ENCODE data around the gene CLDN9.

Gene CLDN9, protein sequence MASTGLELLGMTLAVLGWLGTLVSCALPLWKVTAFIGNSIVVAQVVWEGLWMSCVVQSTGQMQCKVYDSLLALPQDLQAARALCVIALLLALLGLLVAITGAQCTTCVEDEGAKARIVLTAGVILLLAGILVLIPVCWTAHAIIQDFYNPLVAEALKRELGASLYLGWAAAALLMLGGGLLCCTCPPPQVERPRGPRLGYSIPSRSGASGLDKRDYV

GRCh38 chr16:3012828-3013420, at the start of gene CLDN9:
Gene CLDN9, plus strand, starts transcription at chr16:3012923. Its CDS starts 440 bp downstream, at chr16:3013363.
- H3K4me3 ChIP-seq (ENCODE audit: low read length): no peak within 1 kb of the TSS
- peaks cover 45% of the 10 kb centered on the region for H3K27me3 ChIP-seq (ENCODE audit: control insufficient read depth, insufficient read depth, low read length)
- no peaks in the 10 kb centered on the region for H3K36me3 ChIP-seq (ENCODE audit: control insufficient read depth, insufficient read depth, low read length)
- H3K4me1 ChIP-seq (ENCODE audit: control insufficient read depth, insufficient read depth, low read length): peaks cover 32% of the 10 kb centered on the region
- H3K9me3 ChIP-seq (ENCODE audit: control insufficient read depth, low read length): no peaks in the 10 kb centered on the region
- no peak within 1 kb of the TSS for H3K9ac ChIP-seq (ENCODE audit: low read length)

DNA sequence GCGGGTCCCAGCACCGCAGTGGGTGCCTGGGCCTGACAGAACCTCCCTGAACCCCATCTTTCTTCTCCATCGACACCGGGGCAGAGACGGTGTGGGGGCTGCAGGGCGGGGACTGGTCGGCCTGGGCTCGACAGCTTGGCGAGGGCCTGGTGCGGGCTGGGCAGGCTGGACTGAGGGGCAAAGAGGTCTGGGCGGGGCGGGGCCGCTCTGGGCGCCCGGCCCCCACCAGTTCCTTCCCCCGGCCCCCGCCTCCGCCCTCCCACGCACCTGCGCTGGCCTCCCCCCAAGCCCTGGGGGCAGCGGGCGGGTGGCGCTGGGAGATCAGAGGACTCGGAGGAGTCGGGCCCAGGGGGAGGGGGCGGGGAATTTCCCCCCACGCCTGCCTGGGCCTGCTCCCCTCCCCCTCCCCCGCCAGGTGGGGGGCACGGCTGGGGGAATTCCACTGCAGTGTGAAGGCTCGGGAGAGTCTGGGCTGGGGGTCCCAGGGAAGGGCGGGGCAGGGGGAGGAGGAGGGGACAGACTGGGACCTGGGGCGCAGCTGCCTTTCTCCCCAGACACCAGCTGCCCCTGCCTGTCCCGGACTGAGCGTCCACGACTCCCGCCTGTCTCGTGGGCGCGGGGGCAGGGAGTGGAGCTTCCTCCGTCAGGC, 49.5 kb upstream of the CLDN9 start:
- Histone ChIP-seq H3K9ac (ENCODE audit: low read length) (no peak overlapping the region), H3K36me3 (ENCODE audit: control insufficient read depth, insufficient read depth, low read length) (no peaks in the 10 kb centered on the region), H3K27me3 (ENCODE audit: control insufficient read depth, insufficient read depth, low read length) (peaks cover 74% of the 10 kb centered on the region), H3K4me1 (ENCODE audit: control insufficient read depth, insufficient read depth, low read length) (peaks cover 30% of the 10 kb centered on the region), H3K9me3 (ENCODE audit: control insufficient read depth, low read length) (no peaks in the 10 kb centered on the region), H3K4me3 (ENCODE audit: low read length) (no peak overlapping the region)

- peaks cover 79% of the 10 kb centered on the region for H3K27me3 ChIP-seq (ENCODE audit: control insufficient read depth, insufficient read depth, low read length)
- no peaks in the 10 kb centered on the region for H3K36me3 ChIP-seq (ENCODE audit: control insufficient read depth, insufficient read depth, low read length)
- no peaks in the 10 kb centered on the region for H3K9me3 ChIP-seq (ENCODE audit: control insufficient read depth, low read length)
- H3K9ac ChIP-seq (ENCODE audit: low read length): no peak within 1 kb of the TSS
- no peak within 1 kb of the TSS for H3K4me3 ChIP-seq (ENCODE audit: low read length)
- H3K4me1 ChIP-seq (ENCODE audit: control insufficient read depth, insufficient read depth, low read length): peaks cover 37% of the 10 kb centered on the region
Observed at GRCh38 chr16:2963723-2964474, 48.8 kb upstream of the CLDN9 start, which contains the start of gene KREMEN2. Gene KREMEN2, plus strand, starts transcription at chr16:2964275. Its CDS starts 246 bp downstream, at chr16:2964521.

DNA sequence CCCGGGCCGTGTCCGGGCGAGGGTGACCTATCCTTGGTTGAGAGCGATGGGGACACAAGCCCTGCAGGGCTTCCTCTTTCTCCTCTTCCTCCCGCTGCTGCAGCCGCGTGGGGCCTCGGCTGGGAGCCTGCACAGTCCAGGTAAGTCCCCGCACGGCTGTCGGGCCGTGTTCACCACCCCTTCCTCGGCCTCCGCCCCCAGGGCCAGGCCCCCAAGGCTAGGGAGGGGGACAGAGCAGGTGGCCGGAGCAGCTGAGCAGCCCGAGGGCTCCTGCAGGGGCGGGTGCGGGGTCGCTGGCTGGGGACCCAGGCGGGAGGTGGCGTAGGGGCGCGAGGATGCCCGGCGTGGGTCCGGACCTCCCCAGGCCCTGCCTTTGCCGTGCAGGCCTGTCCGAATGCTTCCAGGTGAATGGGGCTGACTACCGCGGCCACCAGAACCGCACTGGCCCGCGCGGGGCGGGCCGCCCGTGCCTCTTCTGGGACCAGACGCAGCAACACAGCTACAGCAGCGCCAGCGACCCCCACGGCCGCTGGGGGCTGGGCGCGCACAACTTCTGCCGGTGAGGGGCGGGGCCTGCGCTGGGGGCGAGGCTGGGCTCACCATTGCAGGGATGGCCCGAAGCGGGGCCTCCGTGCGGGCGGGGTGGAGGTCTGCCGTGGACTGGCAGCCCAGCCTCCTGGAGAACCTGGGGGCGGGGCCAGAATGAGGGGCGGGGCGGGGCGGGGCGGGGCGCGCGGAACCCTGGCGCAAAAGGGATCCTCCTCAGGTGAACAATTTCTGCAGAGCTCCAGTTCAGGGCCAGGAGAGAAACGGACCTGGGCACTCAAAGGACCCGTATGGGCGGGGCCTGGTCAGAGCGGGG, 48.0 kb upstream of the CLDN9 start:
- H3K36me3 ChIP-seq (ENCODE audit: control insufficient read depth, insufficient read depth, low read length): no peaks in the 10 kb centered on the region
- H3K9ac ChIP-seq (ENCODE audit: low read length): no peak overlapping the region
- peaks cover 76% of the 10 kb centered on the region for H3K27me3 ChIP-seq (ENCODE audit: control insufficient read depth, insufficient read depth, low read length)
- no peak overlapping the region for H3K4me3 ChIP-seq (ENCODE audit: low read length)
- no peaks in the 10 kb centered on the region for H3K9me3 ChIP-seq (ENCODE audit: control insufficient read depth, low read length)
- peaks cover 37% of the 10 kb centered on the region for H3K4me1 ChIP-seq (ENCODE audit: control insufficient read depth, insufficient read depth, low read length)

- Histone ChIP-seq H3K9me3 (ENCODE audit: control insufficient read depth, low read length) (no peaks in the 10 kb centered on the region), H3K27me3 (ENCODE audit: control insufficient read depth, insufficient read depth, low read length) (peaks cover 84% of the 10 kb centered on the region), H3K36me3 (ENCODE audit: control insufficient read depth, insufficient read depth, low read length) (no peaks in the 10 kb centered on the region), H3K9ac (ENCODE audit: low read length) (no peak overlapping the region), H3K4me3 (ENCODE audit: low read length) (no peak overlapping the region), H3K4me1 (ENCODE audit: control insufficient read depth, insufficient read depth, low read length) (peaks cover 50% of the 10 kb centered on the region)
Observed at GRCh38 chr16:2966043-2966807, 46.5 kb upstream of the CLDN9 start.

DNA sequence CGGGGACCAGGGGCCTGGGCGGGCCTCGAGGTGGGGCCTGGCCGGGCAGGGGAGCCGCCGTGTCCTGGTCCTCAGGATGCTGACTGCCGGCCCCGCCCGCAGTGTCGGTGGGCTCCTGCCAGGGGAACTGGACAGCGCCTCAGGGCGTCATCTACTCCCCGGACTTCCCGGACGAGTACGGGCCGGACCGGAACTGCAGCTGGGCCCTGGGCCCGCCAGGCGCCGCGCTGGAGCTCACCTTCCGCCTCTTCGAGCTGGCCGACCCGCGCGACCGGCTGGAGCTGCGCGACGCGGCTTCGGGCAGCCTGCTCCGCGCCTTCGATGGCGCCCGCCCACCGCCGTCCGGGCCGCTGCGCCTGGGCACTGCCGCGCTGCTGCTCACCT, 45.9 kb upstream of the CLDN9 start:
- Histone ChIP-seq H3K9ac (ENCODE audit: low read length) (no peak overlapping the region), H3K9me3 (ENCODE audit: control insufficient read depth, low read length) (no peaks in the 10 kb centered on the region), H3K27me3 (ENCODE audit: control insufficient read depth, insufficient read depth, low read length) (peaks cover 80% of the 10 kb centered on the region), H3K4me3 (ENCODE audit: low read length) (no peak overlapping the region), H3K36me3 (ENCODE audit: control insufficient read depth, insufficient read depth, low read length) (no peaks in the 10 kb centered on the region), H3K4me1 (ENCODE audit: control insufficient read depth, insufficient read depth, low read length) (peaks cover 45% of the 10 kb centered on the region)

DNA sequence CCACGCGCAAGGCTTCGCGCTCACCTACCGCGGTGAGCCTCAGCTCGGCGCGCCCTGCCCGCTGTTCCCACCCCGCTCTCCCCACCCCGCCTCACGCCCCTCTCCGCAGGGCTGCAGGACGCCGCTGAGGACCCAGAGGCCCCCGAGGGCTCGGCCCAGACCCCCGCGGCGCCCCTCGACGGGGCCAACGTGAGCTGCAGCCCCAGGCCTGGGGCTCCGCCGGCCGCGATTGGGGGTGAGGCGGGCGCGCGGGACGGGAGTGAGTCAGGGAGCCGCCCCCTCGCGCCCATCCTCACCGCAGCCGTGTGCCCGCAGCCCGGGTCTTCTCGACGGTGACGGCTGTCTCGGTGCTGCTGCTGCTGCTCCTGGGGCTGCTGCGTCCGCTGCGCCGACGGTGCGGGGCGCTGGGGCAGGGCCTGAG, 45.5 kb upstream of the CLDN9 start:
- no peak overlapping the region for H3K9ac ChIP-seq (ENCODE audit: low read length)
- peaks cover 42% of the 10 kb centered on the region for H3K4me1 ChIP-seq (ENCODE audit: control insufficient read depth, insufficient read depth, low read length)
- peaks cover 76% of the 10 kb centered on the region for H3K27me3 ChIP-seq (ENCODE audit: control insufficient read depth, insufficient read depth, low read length)
- H3K9me3 ChIP-seq (ENCODE audit: control insufficient read depth, low read length): no peaks in the 10 kb centered on the region
- no peaks in the 10 kb centered on the region for H3K36me3 ChIP-seq (ENCODE audit: control insufficient read depth, insufficient read depth, low read length)
- no peak overlapping the region for H3K4me3 ChIP-seq (ENCODE audit: low read length)

GRCh38 chr16:2967721-2968161, 45.0 kb upstream of the CLDN9 start:
- H3K9ac ChIP-seq (ENCODE audit: low read length): no peak overlapping the region
- no peak overlapping the region for H3K4me3 ChIP-seq (ENCODE audit: low read length)
- H3K27me3 ChIP-seq (ENCODE audit: control insufficient read depth, insufficient read depth, low read length): peaks cover 71% of the 10 kb centered on the region
- no peaks in the 10 kb centered on the region for H3K36me3 ChIP-seq (ENCODE audit: control insufficient read depth, insufficient read depth, low read length)
- peaks cover 42% of the 10 kb centered on the region for H3K4me1 ChIP-seq (ENCODE audit: control insufficient read depth, insufficient read depth, low read length)
- H3K9me3 ChIP-seq (ENCODE audit: control insufficient read depth, low read length): no peaks in the 10 kb centered on the region

DNA sequence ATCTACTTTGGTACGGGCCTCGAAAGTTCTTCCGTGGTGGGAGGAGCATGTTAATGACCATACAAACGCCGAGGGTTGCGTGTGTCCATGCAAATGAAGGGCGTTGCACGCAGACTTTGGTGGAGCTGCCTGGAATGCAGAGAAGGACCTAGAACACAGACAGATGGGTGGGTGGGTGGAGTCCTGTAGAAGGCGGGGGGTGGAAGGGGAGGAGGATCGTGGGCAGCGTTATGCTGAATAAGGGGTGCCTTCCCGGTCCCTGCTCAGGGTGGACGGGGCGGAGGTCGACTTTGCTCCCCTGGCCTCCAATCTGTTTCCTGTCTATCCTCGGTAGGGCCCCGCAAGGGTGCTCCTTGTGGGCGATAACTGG, 44.4 kb upstream of the CLDN9 start:
- Histone ChIP-seq H3K9ac (ENCODE audit: low read length) (no peak overlapping the region), H3K4me1 (ENCODE audit: control insufficient read depth, insufficient read depth, low read length) (peaks cover 42% of the 10 kb centered on the region), H3K4me3 (ENCODE audit: low read length) (no peak overlapping the region), H3K9me3 (ENCODE audit: control insufficient read depth, low read length) (no peaks in the 10 kb centered on the region), H3K27me3 (ENCODE audit: control insufficient read depth, insufficient read depth, low read length) (peaks cover 65% of the 10 kb centered on the region), H3K36me3 (ENCODE audit: control insufficient read depth, insufficient read depth, low read length) (no peaks in the 10 kb centered on the region)

GRCh38 chr16:2968738-2969544, 43.8 kb upstream of the CLDN9 start, which contains the start of gene PAQR4:
Gene PAQR4, plus strand, starts transcription at chr16:2969348. Its CDS starts 327 bp downstream, at chr16:2969675.
- Histone ChIP-seq H3K9ac (ENCODE audit: low read length) (peak within 1 kb of the TSS; percentile 55), H3K36me3 (ENCODE audit: control insufficient read depth, insufficient read depth, low read length) (no peaks in the 10 kb centered on the region), H3K4me3 (ENCODE audit: low read length) (peak within 1 kb of the TSS; percentile 45), H3K4me1 (ENCODE audit: control insufficient read depth, insufficient read depth, low read length) (peaks cover 39% of the 10 kb centered on the region), H3K9me3 (ENCODE audit: control insufficient read depth, low read length) (no peaks in the 10 kb centered on the region), H3K27me3 (ENCODE audit: control insufficient read depth, insufficient read depth, low read length) (peaks cover 59% of the 10 kb centered on the region)

Measured in mucosa of stomach (tissue), 1 donor.